HG03565 (cell line): Measurements from ENCODE around the gene ADCY2.

ENCODE experiments used
- ATAC-seq: cut with Tn5 transposase; IDR thresholded peaks from one replicate; pipeline ENCODE4 v1.9.1; 2021; ENCODE audit warnings: mild to moderate bottlenecking, moderate library complexity; ENCODE audit not compliant: unreplicated experiment

ADCY2 gene

DNA sequence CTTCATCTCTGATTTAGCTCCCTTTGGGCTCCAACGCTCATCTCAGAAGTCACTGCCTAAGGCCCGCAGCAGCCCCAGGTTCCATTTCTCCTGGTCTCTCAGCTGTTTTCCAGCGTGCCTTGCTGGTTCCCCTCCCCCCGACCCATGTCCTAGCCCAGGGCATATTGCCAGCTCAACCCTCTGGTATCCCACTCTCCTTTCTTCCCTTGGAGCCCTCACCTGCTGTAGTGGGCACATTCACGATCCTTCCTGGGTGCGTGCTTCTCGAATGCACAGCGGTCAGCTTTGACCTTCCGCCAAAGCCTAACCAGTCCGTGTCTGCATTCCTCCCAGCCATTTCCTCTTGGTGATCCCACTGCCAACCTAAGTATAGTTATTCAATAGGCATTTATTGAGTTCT is 418.9 kb downstream of the ADCY2 start:
- no peak for ATAC-seq

DNA sequence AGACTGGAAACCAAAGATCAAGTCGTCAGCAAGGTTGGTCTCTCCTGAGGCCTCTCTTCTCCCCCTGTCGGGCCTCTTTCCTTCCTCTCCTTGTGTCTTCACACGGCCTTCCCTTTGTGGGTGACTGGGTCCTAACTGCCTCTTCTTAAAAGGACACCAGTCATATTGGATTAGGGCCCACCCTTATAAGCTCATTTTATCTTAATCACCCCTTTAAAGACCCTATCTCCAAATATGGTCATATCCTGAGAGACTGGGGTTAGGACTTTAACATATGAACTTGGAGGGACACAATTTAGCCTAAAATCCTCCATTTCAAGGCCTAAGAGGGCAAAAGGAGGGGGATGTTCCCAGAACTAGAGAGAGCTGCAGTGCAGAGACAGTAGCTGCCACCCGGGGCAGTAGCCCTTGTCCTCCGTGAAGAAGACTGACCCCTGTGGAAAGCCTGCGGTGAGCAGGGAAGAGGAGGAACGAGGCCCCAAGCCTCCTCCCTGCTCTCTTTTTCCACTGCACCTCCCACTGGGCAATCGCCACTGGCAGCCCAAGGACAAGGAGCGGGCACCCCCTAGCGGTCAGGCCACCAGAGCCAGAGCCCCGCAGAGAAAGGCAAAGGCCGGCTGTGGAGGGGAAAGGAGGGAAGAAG is 420.1 kb downstream of the ADCY2 start:
- peak; percentile 83 for ATAC-seq

DNA sequence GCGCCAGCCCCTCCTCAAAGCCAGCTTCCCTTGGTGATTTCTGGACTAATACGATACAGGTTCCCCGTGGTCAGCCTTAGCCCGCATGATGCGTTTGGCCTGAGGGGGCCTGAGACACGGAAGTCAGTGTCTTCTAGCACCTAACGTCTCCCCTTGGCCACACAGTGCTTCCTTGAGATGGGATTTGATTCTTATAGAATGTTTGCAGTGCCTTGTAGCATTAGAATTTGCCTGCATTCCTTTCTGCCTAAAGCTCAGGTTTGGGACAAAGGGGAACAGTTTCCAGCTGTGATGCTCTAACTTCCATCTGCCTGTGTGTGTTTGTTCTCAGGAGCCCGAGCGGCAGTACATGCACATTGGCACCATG is 420.6 kb downstream of the ADCY2 start:
- no peak for ATAC-seq

DNA sequence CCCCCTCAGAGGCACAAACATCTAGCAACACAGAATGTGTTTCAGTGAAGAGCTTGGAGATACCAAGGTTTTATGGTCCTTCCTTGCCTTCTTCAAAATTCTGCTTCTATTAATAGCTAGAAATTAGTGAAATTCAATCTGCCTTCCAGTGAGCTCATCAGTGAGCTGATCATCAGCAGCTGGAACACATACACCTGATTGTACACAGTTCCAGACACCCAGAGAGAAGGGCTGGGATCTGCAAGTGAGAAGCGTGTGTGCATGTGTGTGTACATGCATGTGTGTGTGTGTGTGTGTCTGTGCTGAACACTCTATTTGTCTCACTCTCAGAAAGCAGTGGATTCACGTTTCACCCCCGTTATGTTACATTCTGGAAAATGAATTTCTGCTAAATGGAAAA is 426.5 kb downstream of the ADCY2 start:
- no peak for ATAC-seq

DNA sequence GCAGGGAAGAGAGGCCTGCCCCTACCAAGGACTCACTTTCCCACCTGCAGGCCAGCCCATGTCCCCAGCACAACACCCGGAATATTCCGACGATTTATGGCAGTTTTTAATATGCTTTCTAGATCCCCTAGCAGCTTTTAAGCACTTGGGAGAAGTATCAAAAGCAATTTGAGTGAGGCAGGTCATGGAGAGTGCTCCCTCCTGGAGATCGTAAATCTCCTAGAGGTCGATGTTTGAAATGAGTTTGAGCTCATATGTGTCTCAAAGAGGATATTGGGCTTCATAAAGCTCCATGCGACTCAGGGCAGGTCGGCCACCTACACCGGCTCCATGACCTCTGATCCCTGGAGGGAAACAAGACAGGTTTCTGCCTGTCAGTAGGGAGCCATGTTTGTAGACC is 427.7 kb downstream of the ADCY2 start:
- no peak for ATAC-seq

DNA sequence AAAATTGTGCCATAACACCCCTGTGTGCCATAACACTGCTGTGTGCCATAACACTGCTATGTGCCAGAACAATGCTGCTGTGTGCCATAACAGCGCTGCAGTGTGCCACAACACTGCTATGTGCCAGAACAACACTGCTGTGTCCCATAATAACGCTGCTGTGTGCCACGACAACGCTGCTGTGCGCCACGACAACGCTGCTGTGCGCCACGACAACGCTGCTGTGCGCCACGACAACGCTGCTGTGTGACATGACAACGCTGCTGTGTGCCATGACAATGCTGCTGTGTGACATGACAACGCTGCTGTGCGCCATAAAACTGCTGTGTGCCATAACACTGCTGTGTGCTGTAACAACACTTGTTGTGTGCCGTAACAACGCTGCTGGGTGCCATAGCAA is 429.1 kb downstream of the ADCY2 start:
- no peak for ATAC-seq

DNA sequence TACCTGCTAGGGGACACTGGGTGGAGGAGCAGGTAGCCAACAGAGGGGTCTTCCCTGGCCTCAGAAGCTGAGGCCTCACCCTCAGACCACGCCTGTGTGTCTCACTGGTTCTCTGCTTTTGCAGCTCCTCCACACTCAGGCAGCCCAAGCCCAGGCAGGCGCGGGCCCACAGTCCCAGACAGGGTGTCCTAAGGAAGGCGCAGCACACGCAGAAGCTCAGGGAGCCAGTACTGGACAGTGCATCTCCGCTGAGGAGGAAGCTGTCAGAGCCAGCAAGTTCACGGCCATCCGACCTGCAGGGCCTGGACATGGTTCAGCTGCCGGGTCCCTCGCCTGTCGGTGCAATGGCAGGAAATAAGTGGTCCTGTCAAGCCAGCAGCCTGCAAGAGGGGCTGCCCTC is 429.7 kb downstream of the ADCY2 start:
- no peak for ATAC-seq

DNA sequence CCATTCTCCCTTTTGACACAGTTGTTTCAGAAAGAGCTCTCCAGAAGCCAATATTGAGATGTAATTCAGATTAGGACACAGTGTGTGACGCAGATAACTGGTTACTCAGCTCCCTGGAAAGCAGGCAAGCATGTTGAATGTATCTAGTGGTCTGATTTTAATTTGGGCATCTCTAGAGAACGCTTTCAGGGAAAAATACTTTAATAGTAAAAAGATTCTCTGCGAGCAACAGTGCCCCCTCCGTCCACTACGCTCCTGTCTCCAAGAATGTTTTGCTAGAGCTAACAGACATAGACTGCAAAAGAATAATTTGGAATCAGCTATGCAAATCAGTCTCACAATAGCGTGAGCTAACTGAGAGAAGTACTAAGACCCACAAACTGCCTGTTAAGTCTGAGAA is 431.7 kb downstream of the ADCY2 start:
- ATAC-seq = no peak

DNA sequence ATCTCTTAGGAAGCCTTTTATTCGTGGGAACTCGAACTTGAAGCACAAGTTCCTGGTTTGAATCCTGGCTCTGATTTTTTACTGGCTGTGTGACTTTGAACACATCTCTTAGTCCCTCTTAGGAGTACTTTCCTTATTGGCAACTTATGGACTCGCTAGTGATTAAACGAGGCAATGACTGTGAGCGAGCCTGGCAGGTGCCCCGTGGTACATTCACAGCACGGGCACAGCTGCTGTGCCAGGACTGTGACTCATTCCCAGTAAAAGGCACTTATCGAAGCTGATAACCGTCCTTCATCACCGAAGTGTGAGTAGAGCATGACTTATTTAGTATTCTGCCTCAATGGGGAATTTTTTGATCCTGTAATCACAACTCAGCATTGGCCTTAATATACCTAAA is 432.3 kb downstream of the ADCY2 start:
- no peak for ATAC-seq

DNA sequence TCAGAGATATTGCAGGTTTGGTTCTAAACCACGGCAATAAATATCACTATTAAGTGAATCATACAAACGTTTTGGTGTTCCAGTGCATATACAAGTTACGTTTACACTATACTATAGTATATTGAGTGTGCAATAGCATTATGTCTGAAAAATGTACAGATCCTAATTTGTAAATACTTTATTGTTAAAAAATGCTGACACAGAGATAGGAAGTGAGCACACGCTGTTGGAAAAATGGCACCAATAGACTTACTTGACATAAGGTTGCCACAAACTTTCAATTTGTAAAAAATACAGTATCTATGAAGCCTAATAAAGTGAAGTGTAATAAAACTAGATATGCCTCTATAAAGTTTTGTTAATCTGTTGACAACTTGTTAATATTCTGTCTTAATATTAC is 439.0 kb downstream of the ADCY2 start:
- ATAC-seq = no peak

DNA sequence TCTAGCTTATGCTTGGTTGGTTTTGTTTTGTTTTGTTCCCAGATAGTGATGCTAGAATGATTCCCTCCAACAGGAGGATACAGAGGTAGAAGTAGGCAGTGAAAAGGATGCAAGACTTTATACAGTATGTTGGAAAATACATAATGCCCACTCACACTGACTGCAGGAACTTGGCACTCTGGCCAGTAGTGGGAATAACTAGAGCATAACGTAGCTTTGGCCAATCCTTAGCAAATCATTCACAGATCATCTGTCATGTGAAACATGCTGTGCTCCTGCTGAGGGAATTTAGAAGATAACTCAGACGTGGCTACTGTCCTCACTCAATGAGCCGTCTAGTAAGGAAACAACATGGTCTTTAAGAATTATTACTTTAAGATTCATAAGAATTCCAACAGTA is 441.5 kb downstream of the ADCY2 start:
- ATAC-seq = no peak

DNA sequence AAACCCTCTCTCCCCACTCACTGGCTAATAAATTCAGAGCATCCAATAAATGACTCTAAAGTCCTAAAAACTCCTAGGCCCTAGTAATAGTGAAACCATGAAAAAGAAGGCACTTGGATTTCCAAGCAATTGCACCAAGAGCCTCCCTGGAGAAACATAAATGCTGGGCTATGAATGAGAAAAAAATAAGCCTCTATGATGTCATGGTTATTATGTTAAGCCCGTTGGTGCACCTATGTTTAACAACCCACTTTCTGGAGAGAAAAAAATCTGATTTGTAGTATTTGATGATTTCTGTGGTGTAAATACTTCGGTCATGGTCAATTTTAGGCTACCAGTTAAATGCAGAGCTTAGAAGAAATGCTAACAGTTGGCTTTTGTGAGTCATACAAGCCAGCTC is 446.6 kb downstream of the ADCY2 start:
- ATAC-seq = no peak

DNA sequence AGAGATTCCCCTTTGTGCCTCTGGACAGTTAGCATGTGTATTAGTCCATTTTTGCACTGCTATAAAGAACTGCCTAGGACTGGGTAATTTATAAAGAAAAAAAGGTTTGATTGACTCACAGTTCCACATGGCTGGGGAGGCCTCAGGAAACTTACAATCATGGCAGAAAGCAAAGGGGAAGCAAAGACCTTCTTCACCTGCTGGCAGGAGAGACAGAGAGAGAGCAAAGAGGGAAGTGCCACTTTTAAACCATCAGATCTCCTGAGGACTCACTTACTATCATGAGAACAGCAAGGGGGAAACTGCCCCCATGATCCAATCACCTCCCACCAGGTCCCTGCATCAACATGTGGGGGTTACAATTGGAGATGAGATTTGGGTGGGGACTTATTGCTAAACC is 449.0 kb downstream of the ADCY2 start:
- ATAC-seq = no peak

DNA sequence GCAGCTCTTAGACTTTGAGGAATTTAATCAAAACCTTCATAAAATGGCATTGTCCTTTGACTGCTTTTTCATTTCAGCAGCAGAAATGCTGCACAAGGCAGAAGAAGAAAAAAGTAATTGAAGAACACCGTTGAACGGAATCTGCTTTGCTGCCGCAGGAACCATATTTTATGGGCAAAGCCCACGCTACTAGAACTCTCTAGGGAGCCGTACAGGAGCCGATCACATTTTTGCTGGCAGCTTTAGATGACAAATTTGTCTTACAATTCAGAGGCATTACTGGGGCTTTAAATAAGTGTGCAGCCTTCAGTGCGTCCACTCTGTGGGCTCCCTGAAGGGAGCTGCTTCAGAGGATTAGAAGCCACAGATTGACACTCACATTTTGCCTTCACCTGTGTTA is 449.6 kb downstream of the ADCY2 start:
- ATAC-seq = no peak

DNA sequence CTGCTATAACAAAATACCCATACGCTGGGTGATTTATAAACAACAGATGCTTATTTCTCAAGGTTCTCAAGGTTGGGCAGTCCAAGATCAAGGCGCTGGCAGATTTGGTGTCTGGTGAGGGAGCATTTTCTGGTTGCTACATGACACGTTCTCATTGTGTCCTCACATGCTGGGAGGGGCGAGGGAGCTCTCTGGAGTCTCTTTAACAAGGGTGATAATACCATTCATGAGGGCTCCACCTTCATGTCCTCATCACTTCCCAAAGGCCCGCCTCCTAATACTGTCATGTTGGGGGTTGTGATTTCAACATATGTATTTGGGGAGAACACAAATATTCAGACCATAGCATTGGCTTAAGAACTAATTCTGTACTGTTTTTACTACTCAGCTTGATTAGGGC is 450.4 kb downstream of the ADCY2 start:
- ATAC-seq = no peak

DNA sequence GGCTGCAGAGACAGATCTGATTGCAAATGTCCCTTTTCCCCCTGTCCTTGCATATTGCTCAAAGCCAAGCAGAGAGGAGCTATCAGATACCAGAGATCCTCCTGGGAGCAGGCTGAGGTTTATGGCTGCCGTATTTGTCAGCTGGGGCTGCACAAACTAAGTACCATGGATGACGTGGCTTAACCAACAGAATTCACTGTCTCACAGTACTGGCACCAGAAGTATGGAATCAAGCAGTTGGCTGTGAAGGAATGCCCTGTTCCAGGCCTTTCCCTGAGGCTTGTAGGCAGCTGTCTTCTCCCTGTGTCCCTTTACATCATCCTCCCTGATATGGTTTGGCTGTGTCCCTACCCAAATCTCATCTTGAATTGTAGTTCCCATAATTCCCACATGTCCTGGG is 452.4 kb downstream of the ADCY2 start:
- no peak for ATAC-seq

DNA sequence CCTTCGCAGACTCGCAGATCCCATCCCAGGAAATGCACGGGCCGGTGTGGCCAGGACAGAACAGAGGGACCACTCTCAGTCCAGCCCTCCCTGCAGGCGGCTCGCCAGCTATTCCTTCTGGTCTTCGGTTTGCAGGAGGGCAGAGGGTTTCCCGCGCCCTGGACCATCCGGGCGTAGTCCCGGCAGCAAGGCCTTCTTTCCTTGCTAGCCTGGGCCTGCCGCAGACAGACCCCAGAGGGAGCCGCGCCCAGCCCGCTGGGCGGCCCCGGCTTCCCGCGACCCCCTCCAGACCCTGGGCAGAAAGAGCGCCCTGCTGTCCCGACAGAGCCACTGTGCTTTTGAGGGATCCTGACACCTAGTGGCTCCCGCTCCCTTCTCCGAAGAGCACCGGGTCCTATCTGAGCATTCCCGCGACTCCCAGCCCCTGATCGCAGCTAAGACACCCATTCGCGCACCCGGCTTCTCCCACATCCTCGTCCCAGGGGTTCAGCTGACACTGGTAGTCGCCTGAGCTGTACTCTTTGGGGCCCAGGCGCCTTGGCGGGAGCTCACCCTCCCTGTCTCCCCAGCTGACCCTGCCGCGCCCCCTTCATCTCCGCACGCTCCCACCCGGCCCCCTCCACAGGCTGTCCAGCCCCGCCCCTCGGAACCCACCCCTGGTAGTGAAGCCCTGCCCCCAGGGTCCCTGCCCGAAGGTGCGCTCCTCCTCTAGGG is 453.9 kb downstream of the ADCY2 start:
- ATAC-seq = no peak

DNA sequence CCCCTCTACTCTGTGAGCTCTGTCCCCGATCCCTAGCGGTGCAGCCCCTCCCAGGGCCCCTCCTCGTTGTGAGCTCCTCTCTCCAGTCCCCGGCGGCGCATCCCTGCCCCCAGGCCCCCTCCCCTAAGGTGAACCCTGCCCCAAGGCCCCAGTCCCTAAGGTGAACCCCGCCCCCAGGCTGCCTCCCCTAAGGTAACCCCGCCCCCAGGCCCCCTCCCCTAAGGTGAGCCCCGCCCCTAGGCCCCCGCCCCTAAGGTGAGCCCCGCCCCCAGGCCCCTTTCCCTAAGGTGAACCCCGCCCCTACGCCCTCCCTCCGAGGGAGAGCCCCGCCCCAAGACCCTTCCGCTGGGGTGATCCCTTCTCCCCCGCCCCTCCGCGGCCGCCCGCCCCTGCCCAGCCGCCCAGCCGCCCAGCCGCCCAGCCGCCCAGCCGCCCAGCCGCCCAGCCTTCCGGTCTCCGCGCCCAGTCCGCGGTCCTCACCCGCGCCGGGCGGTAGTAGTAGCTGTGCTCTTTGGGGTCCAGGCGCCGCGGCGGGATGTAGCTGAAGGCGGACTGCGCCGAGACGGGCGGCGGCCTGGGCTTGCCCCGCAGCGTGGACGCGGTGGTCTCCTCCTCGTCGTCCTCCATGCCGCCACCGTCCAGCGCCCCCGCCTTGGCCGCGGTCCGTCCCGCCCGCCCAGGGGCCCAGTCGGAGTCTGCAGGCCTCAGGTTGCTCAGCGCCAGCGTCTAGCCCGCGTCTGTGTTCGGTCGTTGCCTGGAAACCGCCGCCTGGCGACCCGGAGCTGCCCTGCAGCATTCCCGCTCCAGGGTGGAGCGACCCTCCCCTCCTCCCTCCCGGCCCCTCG is 454.7 kb downstream of the ADCY2 start, which contains the start of gene CFAP90:
Gene CFAP90 (minus strand): TSS at position 739 of the 845 bp plus-strand sequence. CDS start 112 bp downstream, at position 627.
- no peak for ATAC-seq

DNA sequence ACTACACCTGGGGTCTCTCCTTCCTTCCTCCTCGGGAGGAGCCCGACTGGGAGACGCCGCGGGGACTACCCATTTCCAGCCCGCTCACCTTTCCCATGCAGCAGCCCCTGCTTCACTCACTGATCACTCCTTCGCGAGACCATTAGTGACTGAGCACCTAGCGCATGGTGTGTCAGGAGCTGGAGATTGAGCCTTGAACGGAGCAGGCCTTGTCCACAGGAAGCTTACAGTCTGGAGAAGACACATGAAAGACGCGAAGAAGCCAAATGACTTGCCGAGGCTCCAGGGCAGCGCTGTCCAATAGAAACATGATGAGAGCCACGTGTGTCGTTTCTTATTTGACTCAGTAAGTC is 455.3 kb downstream of the ADCY2 start:
- no peak for ATAC-seq

DNA sequence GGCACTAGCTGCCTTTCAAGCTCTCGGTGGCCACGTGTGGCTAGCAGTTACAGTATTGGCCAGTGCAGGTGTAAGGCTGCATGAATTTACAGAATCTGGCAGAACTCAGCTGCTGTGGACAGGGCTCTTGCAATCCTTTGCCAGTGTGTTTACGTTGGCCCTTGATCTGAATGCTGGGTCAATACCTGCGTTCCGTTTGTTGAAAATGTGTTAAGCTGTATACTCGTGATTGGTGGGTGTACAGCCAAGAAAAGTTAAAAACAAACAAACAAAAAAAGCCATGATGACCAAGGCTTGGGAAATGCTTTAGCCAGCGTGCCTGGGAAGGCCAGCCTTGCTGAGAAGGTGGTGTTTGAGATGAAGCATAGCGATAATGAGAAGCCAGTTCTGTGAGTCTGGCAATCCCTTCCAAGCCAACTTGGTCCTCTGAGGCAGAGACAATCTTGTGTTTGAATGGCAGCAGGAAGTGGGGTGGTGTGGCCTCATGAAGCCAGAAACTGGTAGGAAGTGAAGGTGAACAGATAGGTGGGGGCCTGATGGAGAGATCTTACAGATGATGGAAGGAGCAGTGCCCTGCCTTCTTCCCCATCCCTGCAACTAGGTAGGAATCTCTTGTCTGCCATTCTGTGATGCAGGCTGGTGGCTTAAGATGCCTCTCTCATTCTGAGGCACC is 455.8 kb downstream of the ADCY2 start:
- no peak for ATAC-seq

DNA sequence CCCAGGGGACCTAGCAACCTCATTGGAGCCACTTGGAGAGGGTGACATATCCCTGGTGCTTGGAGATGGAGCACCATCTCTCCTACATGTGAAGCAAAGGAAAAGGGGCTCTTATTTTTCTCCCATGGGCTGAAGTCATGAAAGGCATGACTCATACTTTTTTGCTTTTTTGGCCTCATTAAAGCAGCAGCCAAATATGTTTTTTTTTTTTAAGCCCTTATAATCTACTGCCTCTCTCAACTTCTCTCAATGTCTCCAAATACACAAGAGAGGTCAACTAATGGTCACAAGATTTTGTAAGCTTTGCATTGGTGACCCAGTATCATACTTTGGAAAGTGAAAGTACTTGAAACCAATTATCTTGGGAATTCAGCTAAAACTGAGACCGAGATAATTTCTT is 456.6 kb downstream of the ADCY2 start:
- ATAC-seq = no peak

DNA sequence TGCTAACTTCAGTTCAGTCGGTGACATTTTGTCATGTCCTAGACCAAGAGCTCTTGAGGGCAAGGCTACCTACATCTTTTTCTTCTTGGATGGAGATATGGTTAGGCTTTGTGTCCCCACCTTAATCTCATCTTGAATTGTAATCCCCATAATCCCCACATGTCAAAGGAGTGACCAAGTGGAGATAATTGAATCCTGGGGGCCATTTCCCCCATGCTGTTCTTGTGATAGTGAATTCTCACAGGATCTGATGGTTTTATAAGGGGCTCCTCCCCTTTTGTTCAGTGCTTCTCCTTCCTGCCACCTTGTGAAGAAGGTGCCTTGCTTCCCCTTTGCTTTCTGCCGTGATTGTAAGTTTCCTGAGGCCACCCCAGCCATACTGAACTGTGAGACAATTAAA is 457.1 kb downstream of the ADCY2 start:
- no peak for ATAC-seq
